ENCODE measurements around the gene EIF2AK3.

DNA sequence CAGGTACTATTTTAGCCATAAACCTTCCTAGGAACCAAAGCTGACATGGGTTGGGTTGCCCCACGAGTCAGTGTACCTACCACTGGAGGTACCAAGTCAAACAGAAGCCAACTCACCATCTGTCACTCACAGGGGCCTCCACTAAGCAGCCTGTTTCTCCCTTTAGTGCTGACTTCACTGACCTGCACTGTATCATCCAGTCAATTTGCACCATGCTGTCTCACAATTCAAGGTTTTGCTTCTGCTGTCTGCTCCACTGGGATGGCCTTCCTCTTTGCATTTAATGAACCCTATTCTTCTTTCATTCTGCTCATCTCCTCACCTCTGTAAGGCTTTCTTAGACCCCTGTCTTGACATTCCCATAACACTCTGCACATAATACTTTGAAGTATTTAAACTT lies 47.2 kb downstream of the EIF2AK3 start:
- TF ChIP-seq, protein P1, sequence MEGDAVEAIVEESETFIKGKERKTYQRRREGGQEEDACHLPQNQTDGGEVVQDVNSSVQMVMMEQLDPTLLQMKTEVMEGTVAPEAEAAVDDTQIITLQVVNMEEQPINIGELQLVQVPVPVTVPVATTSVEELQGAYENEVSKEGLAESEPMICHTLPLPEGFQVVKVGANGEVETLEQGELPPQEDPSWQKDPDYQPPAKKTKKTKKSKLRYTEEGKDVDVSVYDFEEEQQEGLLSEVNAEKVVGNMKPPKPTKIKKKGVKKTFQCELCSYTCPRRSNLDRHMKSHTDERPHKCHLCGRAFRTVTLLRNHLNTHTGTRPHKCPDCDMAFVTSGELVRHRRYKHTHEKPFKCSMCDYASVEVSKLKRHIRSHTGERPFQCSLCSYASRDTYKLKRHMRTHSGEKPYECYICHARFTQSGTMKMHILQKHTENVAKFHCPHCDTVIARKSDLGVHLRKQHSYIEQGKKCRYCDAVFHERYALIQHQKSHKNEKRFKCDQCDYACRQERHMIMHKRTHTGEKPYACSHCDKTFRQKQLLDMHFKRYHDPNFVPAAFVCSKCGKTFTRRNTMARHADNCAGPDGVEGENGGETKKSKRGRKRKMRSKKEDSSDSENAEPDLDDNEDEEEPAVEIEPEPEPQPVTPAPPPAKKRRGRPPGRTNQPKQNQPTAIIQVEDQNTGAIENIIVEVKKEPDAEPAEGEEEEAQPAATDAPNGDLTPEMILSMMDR (conservative IDR thresholded peaks at IDR 0.05 in 1 of 2, IDR thresholded peaks at IDR 0.05 in 1 of 2; ENCODE audit: low read depth in 1 of 2, low read length in 2 of 2): no peak
- no peak for TF ChIP-seq EZH2 (IDR thresholded peaks at IDR 0.05; ENCODE audit: low read length, missing control alignments)

All from fibroblast of lung (primary cell).